ENCODE results near the gene PGAM5.
A peak's percentile ranks its signal among the peaks of the same experiment; 100 is the strongest.

The PGAM5 gene

DNA sequence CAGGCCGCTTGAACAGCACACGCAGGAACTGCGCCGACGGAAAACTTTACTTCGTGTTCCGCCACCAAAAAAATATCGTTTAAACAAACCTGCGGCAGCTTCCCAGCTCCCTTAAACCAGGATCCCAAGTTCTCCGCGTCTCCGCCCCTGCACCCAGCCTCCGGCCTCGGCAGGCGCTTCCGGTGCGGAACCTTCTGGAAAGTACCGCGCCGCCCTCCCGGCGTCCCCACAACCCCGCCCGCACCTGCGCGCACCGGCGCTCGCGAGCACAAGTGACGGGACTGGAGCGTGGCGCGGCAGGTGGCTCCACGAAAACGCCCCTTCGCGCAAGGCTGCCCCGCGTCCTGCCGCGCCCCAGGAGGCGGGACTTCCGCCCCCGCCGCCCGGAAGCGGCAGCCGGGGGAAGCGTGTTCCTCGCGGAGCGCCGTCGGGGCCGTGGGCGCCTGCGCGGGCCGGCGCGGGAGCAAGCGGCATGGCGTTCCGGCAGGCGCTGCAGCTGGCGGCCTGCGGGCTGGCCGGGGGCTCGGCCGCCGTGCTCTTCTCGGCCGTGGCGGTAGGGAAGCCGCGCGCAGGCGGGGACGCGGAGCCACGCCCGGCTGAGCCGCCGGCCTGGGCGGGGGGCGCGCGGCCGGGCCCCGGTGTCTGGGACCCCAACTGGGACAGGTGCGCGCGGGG is at the start of gene PGAM5:
Gene PGAM5, plus strand, starts transcription at position 438 of the 675 bp plus-strand sequence. Its CDS starts 35 bp downstream, at position 473.
- peak; percentile 81 to 86 for DNase-seq

DNA sequence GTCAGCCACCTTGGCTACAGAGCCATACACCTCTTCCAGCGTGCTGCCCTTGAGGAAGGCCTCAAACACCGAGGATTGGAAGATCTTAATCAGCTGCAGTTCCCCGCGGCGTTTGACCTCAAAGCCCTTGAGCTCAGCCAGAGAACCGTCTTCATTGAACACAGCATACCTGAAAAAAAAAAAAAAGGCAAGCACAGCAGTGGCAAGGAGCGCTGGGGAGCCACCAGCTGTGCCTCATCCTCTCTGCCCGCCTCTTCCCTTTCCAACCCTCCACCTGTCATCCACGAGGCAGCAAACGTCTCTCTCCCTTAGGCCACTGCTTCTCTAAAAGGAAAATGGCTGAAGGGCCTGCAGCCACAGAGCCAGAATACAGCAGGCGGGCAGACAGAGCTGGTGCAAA is 49.6 kb upstream of the PGAM5 start:
- DNase-seq = no peak

DNA sequence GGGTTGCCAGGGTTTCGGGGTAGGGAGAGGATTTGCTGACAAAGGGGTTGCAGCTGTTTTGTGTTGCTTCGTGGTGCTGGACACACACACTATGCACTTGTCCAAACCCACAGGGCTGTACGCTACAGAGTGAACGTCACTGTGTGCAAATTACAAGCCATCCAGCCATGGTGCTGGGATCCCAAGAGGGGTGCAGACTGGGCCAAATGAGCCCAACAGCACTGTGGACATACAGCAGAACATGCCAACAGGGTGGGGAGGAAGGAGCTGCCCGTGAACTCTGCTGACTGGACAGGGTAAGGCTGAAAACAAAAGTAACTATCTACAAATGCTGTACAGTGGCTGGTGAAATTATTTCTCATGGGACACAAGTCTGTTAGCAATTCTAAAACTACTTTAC is 48.7 kb upstream of the PGAM5 start:
- DNase-seq = no peak

DNA sequence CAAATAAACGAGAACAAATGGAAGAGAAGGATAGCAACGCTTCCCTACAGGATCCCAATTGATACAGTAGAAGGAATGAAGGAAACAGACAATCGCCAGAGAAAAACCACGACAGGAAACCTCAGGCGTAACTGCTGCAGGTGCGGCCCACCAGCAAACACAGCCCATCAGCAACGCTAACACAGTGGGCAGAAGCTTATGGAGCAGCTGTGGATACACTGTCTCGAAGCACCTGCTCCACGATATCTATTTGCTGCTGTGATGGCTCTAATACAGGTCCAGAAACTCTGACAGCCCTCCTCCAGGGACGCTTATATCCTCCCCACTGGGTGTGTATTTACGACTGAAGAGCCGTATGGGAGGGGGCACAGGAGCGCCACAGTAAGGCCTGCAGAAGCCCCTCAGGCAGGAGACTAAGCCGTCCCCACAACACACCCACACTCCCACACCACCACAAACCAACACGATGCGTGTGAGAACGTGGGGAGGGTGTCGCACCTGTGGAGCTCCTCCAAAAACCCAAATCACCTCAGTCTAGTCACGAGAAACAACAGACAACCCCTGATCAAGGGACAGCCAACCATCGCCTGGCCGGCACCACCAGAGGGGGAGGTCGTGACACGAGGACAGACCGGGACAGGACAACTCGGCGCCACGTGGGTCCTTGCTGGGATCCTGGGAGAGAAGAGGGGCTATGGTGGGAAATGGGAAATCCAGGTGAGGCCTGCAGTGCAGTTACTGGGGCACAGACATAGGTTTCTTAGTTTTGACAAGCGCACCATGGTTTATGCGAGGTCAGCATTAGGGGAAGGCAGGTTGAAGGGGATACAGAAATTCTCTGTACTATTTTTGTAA is 47.5 kb upstream of the PGAM5 start:
- DNase-seq = no peak

DNA sequence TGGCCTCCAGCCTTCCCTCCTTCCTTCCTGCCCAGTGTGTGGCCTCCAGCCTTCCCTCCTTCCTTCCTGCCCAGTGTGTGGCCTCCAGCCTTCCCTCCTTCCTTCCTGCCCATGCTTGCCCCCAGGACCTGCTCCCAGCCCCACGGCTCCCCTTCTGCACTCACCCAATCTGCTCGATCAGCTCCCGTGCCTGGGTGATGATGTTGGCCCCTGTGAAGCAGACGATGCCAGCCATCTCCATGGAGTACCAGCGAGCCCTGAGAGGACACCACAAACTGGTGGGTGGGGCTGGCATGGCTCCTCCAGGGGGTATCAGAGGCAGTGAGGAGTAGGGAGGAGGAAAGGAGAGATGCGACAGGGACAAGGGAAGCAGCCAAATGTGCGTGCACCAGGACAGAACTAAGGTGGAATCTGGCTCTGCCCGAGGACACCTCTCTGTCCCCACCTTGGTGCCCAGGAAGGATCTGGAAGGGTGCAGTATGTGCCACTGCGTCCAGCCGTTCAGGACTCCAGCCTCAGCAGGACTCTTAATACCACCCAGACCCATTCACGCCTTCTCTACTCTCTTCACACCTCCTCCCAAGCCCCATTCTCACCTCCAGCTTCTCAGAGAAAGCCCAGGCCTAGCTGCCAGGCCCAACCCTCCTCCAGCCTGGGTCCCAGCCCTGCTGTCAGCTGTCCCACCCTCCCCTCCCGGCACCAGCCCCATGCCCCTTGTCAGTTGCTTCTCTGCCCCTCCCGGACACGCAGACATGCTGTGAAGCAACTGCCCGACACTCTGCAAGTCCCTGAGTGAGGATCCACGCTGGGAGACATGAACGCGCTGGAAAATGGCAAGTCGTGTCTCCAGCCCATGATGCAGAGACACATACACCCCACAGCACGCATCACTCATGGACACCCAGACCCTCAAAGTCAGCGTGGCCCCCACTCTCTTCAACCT is 46.2 kb upstream of the PGAM5 start:
- DNase-seq = no peak

DNA sequence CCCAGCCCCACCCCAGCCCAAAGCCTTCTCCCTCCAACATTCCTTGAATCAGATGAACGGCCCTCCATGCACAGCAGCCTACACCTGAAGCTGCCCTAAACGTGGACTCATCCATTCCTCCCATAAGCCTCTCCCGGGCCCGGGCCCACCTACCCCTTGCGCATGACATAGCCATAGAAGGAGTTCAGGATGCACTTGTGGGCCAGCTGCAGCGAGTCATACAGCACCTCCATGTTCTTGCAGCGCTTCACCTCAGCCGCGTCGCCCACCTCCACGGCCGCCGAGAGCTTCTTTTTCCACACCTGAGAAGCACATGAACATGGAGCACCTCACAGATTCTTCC is 45.5 kb upstream of the PGAM5 start:
- DNase-seq = no peak

DNA sequence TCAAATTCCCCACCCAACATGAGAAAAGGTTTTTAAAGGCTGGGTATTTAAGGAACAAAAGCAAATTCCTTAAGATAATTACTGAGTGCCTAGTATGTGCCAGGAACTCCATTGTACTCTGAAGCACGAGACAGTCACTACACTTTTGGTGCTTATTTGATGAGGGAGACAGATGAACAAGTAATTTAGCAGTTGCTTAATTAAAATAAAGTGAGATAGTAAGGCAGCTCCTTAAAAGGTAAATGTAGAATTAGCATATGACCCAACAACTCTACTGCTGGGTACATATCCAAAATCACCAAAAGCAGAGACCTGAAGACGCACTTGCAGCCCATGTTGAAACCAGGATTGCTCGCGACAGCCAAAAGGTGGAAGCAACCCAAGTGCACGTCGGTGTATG is 44.8 kb upstream of the PGAM5 start:
- no peak for DNase-seq

DNA sequence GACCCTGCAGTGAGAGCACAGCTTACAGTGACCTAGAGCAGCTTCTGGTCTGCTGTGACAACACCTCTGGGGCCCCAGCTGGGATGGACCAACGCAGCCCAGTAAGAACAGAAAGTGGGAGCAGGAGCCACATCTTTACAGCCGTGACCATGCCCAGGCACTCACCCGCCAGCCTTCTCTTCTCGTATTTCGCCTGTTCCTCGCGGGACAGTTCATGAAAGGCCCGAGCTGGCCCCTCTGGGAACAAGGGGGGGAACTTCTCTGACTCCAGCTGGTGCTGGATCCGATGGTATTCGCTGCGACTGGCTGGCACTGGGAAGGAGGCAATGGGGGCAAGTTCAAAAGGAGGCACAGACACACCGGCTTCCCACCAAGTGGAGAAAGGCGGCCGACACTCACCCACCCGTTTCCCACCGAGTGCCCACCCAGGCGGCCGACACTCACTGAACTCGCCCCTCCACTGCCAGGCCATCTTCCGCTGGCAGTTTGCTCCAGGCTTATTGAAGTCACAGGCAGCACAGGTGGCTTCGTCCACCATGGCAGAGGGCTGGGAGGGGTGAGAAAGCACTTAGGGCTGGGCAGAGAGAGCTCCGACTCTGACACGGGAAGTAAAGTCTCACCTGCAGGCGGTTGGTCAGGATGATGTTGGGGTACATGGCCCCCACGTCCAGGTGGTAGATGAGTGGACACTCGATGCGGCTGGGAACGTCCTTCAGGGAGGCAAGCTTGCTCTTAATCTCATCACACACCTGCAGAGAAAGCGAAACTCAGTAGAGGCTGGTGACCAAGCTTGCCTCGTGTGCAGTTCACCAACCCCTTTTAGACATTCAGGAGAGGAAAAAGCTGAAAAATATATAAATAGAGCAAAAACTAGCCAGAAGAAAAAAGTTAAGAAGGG is 42.2 kb upstream of the PGAM5 start:
- DNase-seq = no peak

DNA sequence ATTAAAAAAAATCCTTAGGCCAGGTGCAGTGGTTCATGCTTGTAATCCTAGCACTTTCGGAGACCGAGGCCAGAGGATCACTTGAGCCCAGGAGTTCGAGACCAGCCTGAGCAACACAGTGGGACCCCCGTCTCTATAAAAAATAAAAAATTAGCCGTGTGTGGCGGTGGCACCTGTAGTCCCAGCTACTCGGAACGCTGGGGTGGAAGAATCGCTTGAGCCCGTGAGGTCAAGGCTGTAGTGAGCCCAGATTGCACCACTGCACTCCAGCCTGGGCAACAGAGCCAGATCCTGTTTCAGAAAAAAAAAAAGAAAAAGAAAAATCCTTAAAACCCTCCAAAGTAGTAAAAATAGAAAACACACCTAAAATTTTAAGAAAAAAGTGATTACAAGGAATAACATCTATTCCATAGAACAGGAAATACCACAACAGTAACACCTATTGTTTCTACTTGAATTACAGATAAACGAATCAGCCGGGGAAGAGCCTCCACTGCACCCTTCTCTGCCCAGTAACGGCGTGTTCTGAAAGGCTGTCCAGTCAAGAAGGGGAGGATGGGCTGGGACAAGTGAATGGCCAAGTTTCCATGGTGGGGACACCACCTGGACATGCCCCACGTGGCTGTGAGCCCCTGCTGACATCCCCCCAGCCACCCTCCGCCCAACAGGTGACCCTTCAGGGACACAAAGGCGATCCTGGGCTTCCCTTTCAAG is 41.3 kb upstream of the PGAM5 start:
- DNase-seq = no peak

DNA sequence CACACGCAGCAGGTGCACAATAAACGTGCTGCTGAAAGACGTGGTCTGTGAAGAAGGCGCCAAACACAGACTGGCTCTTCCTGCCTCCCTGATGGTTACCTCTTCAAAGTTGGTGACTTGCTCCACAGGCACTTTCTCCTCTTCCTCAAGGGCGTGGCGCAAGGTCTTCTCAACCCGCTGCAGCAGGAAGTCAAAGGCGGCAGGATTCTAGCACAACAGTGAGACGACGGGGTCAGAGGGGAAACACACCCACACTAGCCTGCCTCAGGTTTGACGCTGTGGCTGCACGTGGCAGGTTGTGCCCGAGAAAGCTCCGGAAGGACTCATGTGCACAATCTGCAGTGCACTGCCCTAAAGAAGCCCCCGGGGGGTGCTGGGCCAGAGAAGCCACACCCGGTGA is 38.5 kb upstream of the PGAM5 start:
- no peak for DNase-seq

DNA sequence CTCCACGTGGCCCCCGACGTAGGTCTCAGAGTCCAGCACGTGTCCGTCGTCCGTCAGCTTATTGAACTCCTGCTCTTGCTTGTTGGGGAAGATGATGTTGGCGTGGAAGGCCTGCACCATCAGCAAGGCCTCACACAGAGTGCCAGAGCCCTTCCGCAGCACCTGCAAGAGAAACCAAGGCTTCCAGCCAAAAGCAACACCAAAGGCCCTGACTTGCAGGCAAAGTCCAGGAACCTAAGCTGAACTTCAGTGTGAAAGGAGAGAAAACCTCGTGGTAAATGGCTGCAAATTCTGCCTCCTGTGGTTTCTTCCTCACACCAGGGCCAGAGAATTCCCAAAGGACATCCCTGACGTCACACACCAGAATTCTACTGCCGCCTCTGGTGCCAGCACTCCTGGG is 38.0 kb upstream of the PGAM5 start:
- DNase-seq = no peak

DNA sequence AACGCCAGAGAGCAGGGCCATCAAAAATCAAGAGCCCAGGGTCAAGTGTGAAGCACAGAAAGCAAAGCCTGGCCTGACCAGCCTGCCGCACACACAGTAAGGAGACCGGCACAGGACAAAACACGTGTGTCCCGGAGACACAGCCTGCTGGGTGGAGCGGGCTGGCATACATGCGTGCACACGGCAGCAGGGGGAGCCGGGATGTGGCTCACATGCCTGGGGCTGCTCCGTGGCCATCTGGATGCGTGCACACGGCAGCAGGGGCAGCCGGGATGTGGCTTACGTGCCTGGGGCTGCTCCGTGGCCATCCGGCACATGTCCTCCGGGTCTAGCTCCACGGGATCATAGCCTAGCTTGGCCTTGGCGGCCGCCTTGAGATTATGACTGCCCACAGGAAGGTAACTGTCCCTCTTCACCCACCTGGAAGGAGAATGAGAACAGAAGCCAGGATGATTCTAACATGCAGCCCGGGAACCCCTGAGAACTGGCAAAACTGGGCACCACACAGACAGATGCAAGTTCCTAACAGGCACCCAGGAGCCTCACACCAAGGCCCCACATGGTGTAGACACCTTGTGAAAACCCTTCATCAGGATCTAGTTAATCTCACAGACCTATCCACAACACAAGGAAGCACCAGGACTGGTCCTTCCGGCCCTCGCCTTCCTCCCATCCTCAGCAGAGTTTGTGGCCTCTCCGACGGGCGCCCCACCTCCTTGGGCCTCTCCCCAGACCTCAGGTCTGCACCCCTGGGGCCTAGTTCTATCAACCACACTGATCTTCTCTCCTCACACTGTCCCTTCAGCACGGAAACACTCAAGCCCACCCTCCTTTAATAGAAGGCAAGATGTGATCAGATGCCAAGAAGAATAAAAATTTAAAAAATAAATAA is 37.1 kb upstream of the PGAM5 start:
- DNase-seq = no peak

DNA sequence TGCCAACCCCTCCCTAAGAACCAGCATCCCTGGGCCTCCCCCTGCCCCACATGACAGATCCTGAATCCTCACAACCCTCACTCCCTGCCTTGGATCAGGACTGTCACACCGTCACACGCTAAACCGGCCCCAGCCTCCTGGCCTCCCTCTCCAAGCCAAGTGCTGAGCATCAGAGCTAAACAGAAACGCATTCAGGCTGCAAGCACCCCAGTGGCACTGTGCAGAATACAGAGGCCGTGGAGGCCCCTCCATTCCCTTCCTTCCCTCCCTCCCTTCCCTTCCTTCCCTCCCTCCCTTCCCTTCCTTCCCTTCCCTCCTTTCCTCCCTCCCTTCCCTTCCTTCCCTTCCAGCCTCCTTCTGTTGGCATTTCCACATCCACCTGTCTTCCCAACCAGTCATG is 36.1 kb upstream of the PGAM5 start:
- no peak for DNase-seq

DNA sequence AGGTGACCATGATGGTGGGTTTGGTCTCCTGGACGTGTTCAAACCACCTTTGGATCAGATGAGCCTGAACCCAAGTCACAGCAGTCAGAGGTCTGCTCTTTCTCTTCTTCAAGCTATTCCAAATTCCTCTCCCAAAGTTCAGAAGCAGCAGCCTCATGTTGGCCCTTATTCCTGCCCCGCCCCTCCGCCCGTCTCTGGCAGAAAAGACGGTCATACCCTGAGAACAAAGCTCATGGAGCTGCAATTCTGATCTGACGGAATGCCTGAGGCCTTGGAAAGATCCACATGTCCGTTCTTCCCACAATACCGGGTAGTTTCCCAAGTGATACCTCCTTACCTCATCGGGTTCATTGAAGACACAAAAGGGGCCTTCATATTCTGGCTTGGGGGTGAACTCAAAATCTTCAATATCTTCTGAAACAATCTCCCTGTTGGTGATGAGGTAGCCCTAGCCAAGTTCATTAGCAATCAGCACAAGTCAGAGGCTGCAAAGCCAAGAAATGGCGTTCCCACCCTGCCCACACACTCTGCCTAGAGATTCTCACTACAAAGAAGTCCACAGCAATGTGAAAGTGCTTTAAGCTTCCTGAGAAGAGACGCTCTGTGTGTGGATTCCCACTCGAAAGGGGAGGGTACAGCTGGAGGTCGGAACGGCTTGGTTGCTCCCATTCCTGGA is 34.7 kb upstream of the PGAM5 start:
- DNase-seq = no peak

DNA sequence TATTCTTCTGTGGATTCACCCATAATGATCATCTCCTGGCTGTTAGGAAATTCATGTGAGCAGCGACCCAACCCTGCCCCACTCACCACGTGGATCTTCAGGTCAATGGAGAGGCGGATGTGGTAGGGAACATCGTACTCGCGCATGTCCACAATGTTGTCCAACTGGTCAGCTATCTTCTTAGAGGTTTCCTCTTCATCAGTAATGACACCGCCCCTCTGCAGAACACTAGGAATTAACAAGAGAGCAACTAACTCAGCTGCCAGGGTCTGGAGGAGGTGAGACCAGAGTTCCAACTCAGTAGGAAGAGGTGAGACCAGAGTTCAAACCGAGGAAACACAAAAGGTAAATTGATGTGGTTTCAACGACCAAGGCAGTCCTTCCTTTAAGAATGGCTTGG is 33.1 kb upstream of the PGAM5 start:
- no peak for DNase-seq

DNA sequence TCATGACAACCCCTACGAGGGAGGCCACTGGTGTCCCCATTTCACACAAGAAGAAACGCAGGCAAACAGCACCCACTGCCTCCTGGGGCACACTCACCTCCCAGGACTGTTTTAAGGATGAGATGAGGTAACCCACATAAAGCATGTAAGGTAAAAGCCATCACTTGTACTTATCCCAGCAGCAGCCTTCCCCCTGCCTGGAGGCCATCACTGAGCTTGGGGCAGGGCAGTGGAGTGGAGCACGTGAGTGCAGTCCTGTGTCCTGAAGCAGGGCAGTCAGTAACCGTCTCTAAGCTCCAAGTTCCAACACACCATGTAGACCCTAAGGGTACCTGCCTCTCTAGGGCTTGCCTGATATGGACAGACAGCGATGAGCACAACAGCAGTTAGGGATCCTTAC is 25.2 kb upstream of the PGAM5 start:
- no peak for DNase-seq

DNA sequence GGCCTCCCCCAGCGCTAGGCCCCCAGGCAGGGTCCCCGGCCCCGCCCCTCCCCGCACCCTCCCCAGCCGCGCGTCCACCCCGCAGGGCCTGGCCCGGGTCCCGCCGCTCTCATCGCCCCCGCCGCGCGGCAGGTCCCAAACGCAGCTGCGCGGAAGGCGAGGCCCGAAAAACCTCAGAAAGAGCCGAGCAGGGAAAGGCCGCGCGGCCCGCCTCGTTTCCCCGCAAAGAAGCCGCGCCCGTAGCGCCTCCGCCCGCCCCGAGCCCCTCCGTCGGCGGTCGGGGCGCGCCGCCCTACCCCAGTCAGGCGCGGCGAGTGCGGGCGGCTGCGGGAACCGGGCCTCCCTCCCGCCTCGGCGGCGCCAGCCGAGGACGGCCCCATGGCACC is 23.8 kb upstream of the PGAM5 start:
- no peak for DNase-seq

DNA sequence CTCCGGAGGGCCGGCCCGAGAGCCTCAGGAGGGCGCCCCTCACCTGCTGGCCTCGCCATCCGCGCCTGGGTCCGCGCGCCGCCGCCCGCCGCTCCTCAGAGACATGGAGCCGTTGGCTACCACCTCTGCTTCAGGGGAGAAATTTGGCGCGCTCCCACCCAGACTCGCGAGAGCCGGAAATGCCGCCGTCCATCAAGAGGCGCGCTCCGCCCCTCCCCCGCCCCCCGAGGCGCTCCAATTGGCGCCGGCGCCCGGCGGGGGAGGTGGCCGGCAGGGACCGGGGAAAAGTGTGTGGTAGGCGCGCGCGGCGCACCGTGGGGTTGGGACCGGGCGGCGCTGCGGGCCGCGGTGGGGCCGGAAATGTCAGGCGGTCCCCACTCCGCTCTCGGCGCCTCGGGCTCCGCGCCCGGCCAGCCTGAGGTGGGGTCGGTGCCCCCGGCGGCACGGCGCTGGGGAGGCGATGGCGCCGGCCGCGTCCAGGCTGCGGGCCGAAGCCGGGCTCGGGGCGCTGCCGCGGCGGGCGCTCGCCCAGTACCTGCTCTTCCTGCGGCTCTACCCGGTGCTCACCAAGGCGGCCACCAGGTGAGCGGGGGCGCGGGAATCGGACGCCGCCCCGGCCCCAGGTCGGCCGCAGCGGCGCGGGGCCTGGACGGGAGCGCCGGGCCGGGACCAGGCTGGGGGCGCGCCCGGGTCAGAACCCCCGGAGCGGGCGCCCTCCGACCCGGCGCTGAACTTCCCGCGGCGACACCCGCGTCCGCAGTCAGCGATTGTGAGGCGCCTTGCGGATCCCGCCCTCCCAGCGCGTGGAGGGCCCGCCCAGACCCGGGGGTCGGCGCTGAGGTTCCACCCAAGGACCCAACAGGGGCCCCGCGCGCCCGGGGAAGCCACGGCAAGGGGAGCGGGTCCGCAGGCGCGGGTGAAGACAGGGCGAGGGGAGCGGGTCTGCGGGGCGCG is 23.2 kb upstream of the PGAM5 start, which contains the start of the genes POLE and PXMP2:
Gene POLE, minus strand, starts transcription at position 132 of the 954 bp plus-strand sequence. Its CDS starts 27 bp downstream, at position 105.
Gene PXMP2, plus strand, starts transcription at position 377 of the 954 bp plus-strand sequence. Its CDS starts 84 bp downstream, at position 461.
- DNase-seq = peak; percentile 88 to 95

DNA sequence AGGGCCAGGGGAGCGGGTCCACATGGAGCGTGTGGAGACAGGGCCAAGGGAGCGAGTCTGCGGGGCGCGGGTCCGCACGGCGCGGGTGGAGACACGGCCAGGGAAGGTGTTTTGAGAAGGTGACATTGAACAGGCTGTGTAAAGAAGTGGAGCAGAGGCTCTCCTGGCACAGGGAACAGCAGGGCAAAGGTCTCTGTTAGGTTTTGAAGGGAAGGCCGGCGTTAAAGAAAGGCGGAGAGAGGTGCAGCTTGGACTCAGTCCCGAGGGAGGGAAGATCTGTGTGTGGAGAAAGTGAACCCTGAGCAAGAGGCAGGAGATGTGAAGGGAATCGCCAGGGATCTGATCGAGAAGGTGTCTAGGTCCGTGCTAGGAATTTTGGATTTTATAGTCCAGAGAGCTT is 21.4 kb upstream of the PGAM5 start:
- no peak for DNase-seq
